ENCODE data around the gene MYH9.

Gene MYH9

GRCh38 chr22:36326178-36327161 lies 61.3 kb downstream of the MYH9 start:
- Histone ChIP-seq H3K36me3 (ENCODE audit: control insufficient read depth in 5 of 5, insufficient read depth in 5 of 5, low read length in 5 of 5) (peaks cover 0 to 77% (median 74%) of the 10 kb centered on the region in 5 donors), H3K9ac (ENCODE audit: low read length in 5 of 5) (no peak overlapping the region), H3K27me3 (ENCODE audit: control insufficient read depth in 5 of 5, insufficient read depth in 4 of 5, low read length in 5 of 5) (no peaks in the 10 kb centered on the region), H3K27ac (ENCODE audit: low read depth, low read length) (peak overlapping the region; percentile 95), H3K4me3 (ENCODE audit: low read depth in 1 of 5, low read length in 5 of 5) (no peak overlapping the region), H3K4me1 (ENCODE audit: control insufficient read depth in 5 of 5, insufficient read depth in 5 of 5, low read length in 5 of 5) (peaks cover 27 to 99% (median 74%) of the 10 kb centered on the region in 5 donors), H3K9me3 (ENCODE audit: control insufficient read depth in 5 of 5, low read length in 5 of 5) (no peaks in the 10 kb centered on the region)

GRCh38 chr22:36325154-36326031 lies 62.4 kb downstream of the MYH9 start:
- Histone ChIP-seq H3K36me3 (ENCODE audit: control insufficient read depth in 5 of 5, insufficient read depth in 5 of 5, low read length in 5 of 5) (peaks cover 0 to 88% (median 84%) of the 10 kb centered on the region in 5 donors), H3K27ac (ENCODE audit: low read depth, low read length) (peak overlapping the region; percentile 87), H3K9me3 (ENCODE audit: control insufficient read depth in 5 of 5, low read length in 5 of 5) (no peaks in the 10 kb centered on the region), H3K4me1 (ENCODE audit: control insufficient read depth in 5 of 5, insufficient read depth in 5 of 5, low read length in 5 of 5) (peaks cover 20 to 98% (median 65%) of the 10 kb centered on the region in 5 donors), H3K27me3 (ENCODE audit: control insufficient read depth in 5 of 5, insufficient read depth in 4 of 5, low read length in 5 of 5) (no peaks in the 10 kb centered on the region), H3K9ac (ENCODE audit: low read length in 5 of 5) (peak overlapping the region in 1 of 5 donors; percentile 44), H3K4me3 (ENCODE audit: low read depth in 1 of 5, low read length in 5 of 5) (no peak overlapping the region)

GRCh38 chr22:36324414-36324813 lies 63.4 kb downstream of the MYH9 start:
- Histone ChIP-seq H3K27me3 (ENCODE audit: control insufficient read depth in 5 of 5, insufficient read depth in 4 of 5, low read length in 5 of 5) (no peaks in the 10 kb centered on the region), H3K36me3 (ENCODE audit: control insufficient read depth in 5 of 5, insufficient read depth in 5 of 5, low read length in 5 of 5) (peaks cover 0 to 89% (median 87%) of the 10 kb centered on the region in 5 donors), H3K27ac (ENCODE audit: low read depth, low read length) (peak overlapping the region; percentile 87), H3K4me3 (ENCODE audit: low read depth in 1 of 5, low read length in 5 of 5) (no peak overlapping the region), H3K9me3 (ENCODE audit: control insufficient read depth in 5 of 5, low read length in 5 of 5) (no peaks in the 10 kb centered on the region), H3K4me1 (ENCODE audit: control insufficient read depth in 5 of 5, insufficient read depth in 5 of 5, low read length in 5 of 5) (peaks cover 10 to 97% (median 57%) of the 10 kb centered on the region in 5 donors), H3K9ac (ENCODE audit: low read length in 5 of 5) (peak overlapping the region in 2 of 5 donors; percentile 44)

- no peak overlapping the region for H3K4me3 ChIP-seq (ENCODE audit: low read depth in 1 of 5, low read length in 5 of 5)
- H3K36me3 ChIP-seq (ENCODE audit: control insufficient read depth in 5 of 5, insufficient read depth in 5 of 5, low read length in 5 of 5): peaks cover 0 to 93% (median 92%) of the 10 kb centered on the region in 5 donors
- H3K9me3 ChIP-seq (ENCODE audit: control insufficient read depth in 5 of 5, low read length in 5 of 5): no peaks in the 10 kb centered on the region
- H3K27me3 ChIP-seq (ENCODE audit: control insufficient read depth in 5 of 5, insufficient read depth in 4 of 5, low read length in 5 of 5): no peaks in the 10 kb centered on the region
- H3K27ac ChIP-seq (ENCODE audit: low read depth, low read length): peak overlapping the region; percentile 87
- peak overlapping the region in 2 of 5 donors; percentile 25 to 73 for H3K9ac ChIP-seq (ENCODE audit: low read length in 5 of 5)
- peaks cover 10 to 92% (median 52%) of the 10 kb centered on the region in 5 donors for H3K4me1 ChIP-seq (ENCODE audit: control insufficient read depth in 5 of 5, insufficient read depth in 5 of 5, low read length in 5 of 5)
These were observed 63.9 kb downstream of the MYH9 start for GRCh38 chr22:36323855-36324331.

- Histone ChIP-seq H3K9ac (ENCODE audit: low read length in 5 of 5) (peak overlapping the region in 2 of 5 donors; percentile 25 to 73), H3K9me3 (ENCODE audit: control insufficient read depth in 5 of 5, low read length in 5 of 5) (no peaks in the 10 kb centered on the region), H3K4me1 (ENCODE audit: control insufficient read depth in 5 of 5, insufficient read depth in 5 of 5, low read length in 5 of 5) (peaks cover 8 to 86% (median 46%) of the 10 kb centered on the region in 5 donors), H3K36me3 (ENCODE audit: control insufficient read depth in 5 of 5, insufficient read depth in 5 of 5, low read length in 5 of 5) (peaks cover 0 to 94% (median 93%) of the 10 kb centered on the region in 5 donors), H3K27ac (ENCODE audit: low read depth, low read length) (peak overlapping the region; percentile 87), H3K27me3 (ENCODE audit: control insufficient read depth in 5 of 5, insufficient read depth in 4 of 5, low read length in 5 of 5) (no peaks in the 10 kb centered on the region), H3K4me3 (ENCODE audit: low read depth in 1 of 5, low read length in 5 of 5) (no peak overlapping the region)
These were observed 64.4 kb downstream of the MYH9 start for GRCh38 chr22:36323182-36323854.

- peaks cover 0 to 97% (median 93%) of the 10 kb centered on the region in 5 donors for H3K36me3 ChIP-seq (ENCODE audit: control insufficient read depth in 5 of 5, insufficient read depth in 5 of 5, low read length in 5 of 5)
- H3K9ac ChIP-seq (ENCODE audit: low read length in 5 of 5): no peak overlapping the region
- peak overlapping the region; percentile 87 for H3K27ac ChIP-seq (ENCODE audit: low read depth, low read length)
- no peak overlapping the region for H3K4me3 ChIP-seq (ENCODE audit: low read depth in 1 of 5, low read length in 5 of 5)
- H3K9me3 ChIP-seq (ENCODE audit: control insufficient read depth in 5 of 5, low read length in 5 of 5): no peaks in the 10 kb centered on the region
- H3K27me3 ChIP-seq (ENCODE audit: control insufficient read depth in 5 of 5, insufficient read depth in 4 of 5, low read length in 5 of 5): no peaks in the 10 kb centered on the region
- H3K4me1 ChIP-seq (ENCODE audit: control insufficient read depth in 5 of 5, insufficient read depth in 5 of 5, low read length in 5 of 5): peaks cover 8 to 79% (median 39%) of the 10 kb centered on the region in 5 donors
These were observed 65.2 kb downstream of the MYH9 start for GRCh38 chr22:36322602-36322915.

- Histone ChIP-seq H3K36me3 (ENCODE audit: control insufficient read depth in 5 of 5, insufficient read depth in 5 of 5, low read length in 5 of 5) (peaks cover 3 to 100% (median 94%) of the 10 kb centered on the region in 5 donors), H3K27me3 (ENCODE audit: control insufficient read depth in 5 of 5, insufficient read depth in 4 of 5, low read length in 5 of 5) (no peaks in the 10 kb centered on the region), H3K4me1 (ENCODE audit: control insufficient read depth in 5 of 5, insufficient read depth in 5 of 5, low read length in 5 of 5) (peaks cover 8 to 73% (median 38%) of the 10 kb centered on the region in 5 donors), H3K4me3 (ENCODE audit: low read depth in 1 of 5, low read length in 5 of 5) (no peak overlapping the region), H3K27ac (ENCODE audit: low read depth, low read length) (peak overlapping the region; percentile 87), H3K9me3 (ENCODE audit: control insufficient read depth in 5 of 5, low read length in 5 of 5) (no peaks in the 10 kb centered on the region), H3K9ac (ENCODE audit: low read length in 5 of 5) (no peak overlapping the region)
These were observed 65.8 kb downstream of the MYH9 start for GRCh38 chr22:36321797-36322601.

GRCh38 chr22:36320553-36320952 lies 67.2 kb downstream of the MYH9 start:
- no peak overlapping the region for H3K9ac ChIP-seq (ENCODE audit: low read length in 5 of 5)
- peaks cover 8 to 62% (median 31%) of the 10 kb centered on the region in 5 donors for H3K4me1 ChIP-seq (ENCODE audit: control insufficient read depth in 5 of 5, insufficient read depth in 5 of 5, low read length in 5 of 5)
- no peak overlapping the region for H3K4me3 ChIP-seq (ENCODE audit: low read depth in 1 of 5, low read length in 5 of 5)
- H3K27me3 ChIP-seq (ENCODE audit: control insufficient read depth in 5 of 5, insufficient read depth in 4 of 5, low read length in 5 of 5): no peaks in the 10 kb centered on the region
- peak overlapping the region; percentile 29 for H3K27ac ChIP-seq (ENCODE audit: low read depth, low read length)
- peaks cover 3 to 97% (median 88%) of the 10 kb centered on the region in 5 donors for H3K36me3 ChIP-seq (ENCODE audit: control insufficient read depth in 5 of 5, insufficient read depth in 5 of 5, low read length in 5 of 5)
- no peaks in the 10 kb centered on the region for H3K9me3 ChIP-seq (ENCODE audit: control insufficient read depth in 5 of 5, low read length in 5 of 5)

Measured in subcutaneous abdominal adipose tissue (tissue), 5 donors.